ENCODE measurements around the gene C12orf42. TPM values are rescaled to one million over a fixed set of nuclear protein-coding genes. Genes with fewer than 3 reads are reported as not detected.
A peak's percentile ranks its signal among the peaks of the same experiment; 100 is the strongest.

Gene C12orf42
- total and polyA plus RNA-seq, 10 of the 15 experiments (the other 5 are each of a cell fraction or from before 2014, with no cell fraction given), result 1.4 to 7.0 (median 2.4) TPM

- TF ChIP-seq PML (IDR thresholded peaks at IDR 0.05; ENCODE audit: low read length) (no peak), HCFC1 (IDR thresholded peaks at IDR 0.05; ENCODE audit: low read length) (no peak)
Observed at GRCh38 chr12:103431950-103432349, 63.8 kb downstream of the C12orf42 start (continued).

GRCh38 chr12:103431387-103431786 lies 64.4 kb downstream of the C12orf42 start:
- no peaks in the 10 kb centered on the region for H3K79me2 ChIP-seq (ENCODE audit: control insufficient read depth, insufficient read depth, low read length)
- intact Hi-C loops (cut with micrococcal nuclease; ENCODE audit: unreplicated experiment) (no loop called here), in situ Hi-C loops (cut with MboI) (no loop called here)
- no peak for FAIRE-seq
- RAD21 ChIA-PET (ENCODE audit: unreplicated experiment), result interaction anchor here (1.0 to 1.1 kb wide), 2 partner anchors 65 to 548 kb away, joined by 3 read pairs; partner anchors contain the start of gene C12orf42
- no peaks in the 10 kb centered on the region for H3K4me1 ChIP-seq (ENCODE audit: control insufficient read depth, insufficient read depth, low read length)
- H3K4me3 ChIP-seq, result no peak overlapping the region
- SMC1A ChIA-PET (ENCODE audit: uncharacterized antibody, unreplicated experiment), result no interaction called here
- H3K9me3 ChIP-seq (replicated peaks; ENCODE audit: control insufficient read depth, insufficient read depth, low read length), result no peaks in the 10 kb centered on the region; the same call in 1 of the 3 replicates
- H3K27ac ChIP-seq (ENCODE audit: control insufficient read depth, insufficient read depth), result no peak overlapping the region
- H3K36me3 ChIP-seq (ENCODE audit: control insufficient read depth in 2 of 2, insufficient read depth in 2 of 2, low read length in 1 of 2), result no peaks in the 10 kb centered on the region
- DNase-seq (ENCODE audit: low read depth, low spot score), result no peak
- 47% methylated on average over 1 of the region's 1 CpG for WGBS (ENCODE audit: insufficient coverage, insufficient replicate concordance, low lambda C conversion rate, missing lambda C conversion rate)
- no peak overlapping the region for H2AFZ ChIP-seq (ENCODE audit: control insufficient read depth, low read depth, low read length)
- BruUV-seq (replicated peaks), result no TSS peak
- no peaks in the 10 kb centered on the region for H3K27me3 ChIP-seq (replicated peaks in 1 of 2; ENCODE audit: control insufficient read depth in 2 of 2, insufficient read depth in 2 of 2, low read length in 1 of 2)
- POLR2A ChIA-PET, result no interaction called here
- no peak overlapping the region for H3K9ac ChIP-seq (ENCODE audit: control insufficient read depth, insufficient read depth, low read length)
- ATAC-seq, result peak; percentile 91
- CTCF ChIA-PET, result no interaction called here
- no peaks in the 10 kb centered on the region for H4K20me1 ChIP-seq (ENCODE audit: control insufficient read depth, insufficient read depth)
- no peak overlapping the region for H3K4me2 ChIP-seq (ENCODE audit: control insufficient read depth, insufficient read depth)
- no peak for TF ChIP-seq CTCF (IDR thresholded peaks at IDR 0.05 in 2 of 3, conservative IDR thresholded peaks at IDR 0.05 in 1 of 3; ENCODE audit: control insufficient read depth in 2 of 3, extremely low read depth in 1 of 3, insufficient read depth in 1 of 3, low read depth in 3 of 3, low read length in 3 of 3)
- TF ChIP-seq STAT3 (IDR thresholded peaks at IDR 0.05; ENCODE audit: low read depth, low read length), result no peak
- no peak for TF ChIP-seq BRCA1 (IDR thresholded peaks at IDR 0.05; ENCODE audit: low read depth, low read length)
- TF ChIP-seq ATF7 (IDR thresholded peaks at IDR 0.05; ENCODE audit: low read depth), result peak; percentile 43; the same call in 1 of the 2 replicates
- no peak for TF ChIP-seq ZNF687 (IDR thresholded peaks at IDR 0.05)
- TF ChIP-seq FOXM1 (IDR thresholded peaks at IDR 0.05; ENCODE audit: low read depth, low read length), result peak; percentile 37; the same call in 1 of the 2 replicates
- TF ChIP-seq BHLHE40 (IDR thresholded peaks at IDR 0.05; ENCODE audit: borderline replicate concordance in 1 of 2, low read depth in 2 of 2, low read length in 1 of 2), result no peak
- TF ChIP-seq POLR2AphosphoS2 (IDR thresholded peaks at IDR 0.05; ENCODE audit: low read depth, low read length), result no peak
- no peak for TF ChIP-seq BMI1 (IDR thresholded peaks at IDR 0.05; ENCODE audit: borderline replicate concordance)
- no peak for TF ChIP-seq SP1 (IDR thresholded peaks at IDR 0.05; ENCODE audit: low read depth, low read length)
- peak; percentile 44; the same call in 1 of the 2 replicates for TF ChIP-seq CREM (IDR thresholded peaks at IDR 0.05; ENCODE audit: low read depth)
- TF ChIP-seq ZZZ3 (IDR thresholded peaks at IDR 0.05; ENCODE audit: control insufficient read depth, insufficient read length, low read depth), result no peak
- peak; percentile 47 to 57; a peak in 2 of 4 replicates for TF ChIP-seq EP300 (IDR thresholded peaks at IDR 0.05; ENCODE audit: borderline replicate concordance in 1 of 2, control insufficient read depth in 1 of 2, low read depth in 2 of 2, low read length in 2 of 2)
- TF ChIP-seq BCL11A (IDR thresholded peaks at IDR 0.05; ENCODE audit: low read depth, low read length), result peak; percentile 55; the same call in 1 of the 2 replicates
- TF ChIP-seq NFYA (IDR thresholded peaks at IDR 0.05; ENCODE audit: borderline replicate concordance, low read depth, low read length), result no peak
- no peak for TF ChIP-seq TBL1XR1 (IDR thresholded peaks at IDR 0.05; ENCODE audit: low read depth, low read length)
- no peak for TF ChIP-seq CHD2 (IDR thresholded peaks at IDR 0.05; ENCODE audit: borderline replicate concordance, low read depth, low read length)

Measured in GM12878 (cell line).